Hematopoietic multipotent progenitor cell treated with erythropoietin and hydrocortisone succinate and interleukin-3 and kit ligand, for 4 days (in vitro differentiated cells): ENCODE data around the gene RPL38.

ENCODE experiments used
- DNase-seq: peaks from one replicate; pipeline ENCODE4 v3.0.0-alpha.2; 2015

The RPL38 gene

GRCh38 chr17:74211141-74211911 is 7.8 kb downstream of the RPL38 start:
- DNase-seq, result peak; percentile 33

- DNase-seq, result no peak
These were observed 8.4 kb downstream of the RPL38 start for GRCh38 chr17:74211912-74212208.

- DNase-seq, result peak; percentile 62
These were observed 8.9 kb downstream of the RPL38 start for GRCh38 chr17:74212209-74212912.

GRCh38 chr17:74212913-74213791 is 9.7 kb downstream of the RPL38 start, which contains the start of gene TTYH2:
Gene TTYH2, plus strand, starts transcription at chr17:74213571. Its CDS starts 17 bp downstream, at chr17:74213588.
- DNase-seq, result peak; percentile 92

- DNase-seq, result peak; percentile 48
These were observed 10.4 kb downstream of the RPL38 start for GRCh38 chr17:74213861-74214391.

GRCh38 chr17:74214484-74215341 is 11.2 kb downstream of the RPL38 start:
- DNase-seq, result no peak

- no peak for DNase-seq
These were observed 11.9 kb downstream of the RPL38 start for GRCh38 chr17:74215342-74215727.

GRCh38 chr17:74216505-74216904 is 13.0 kb downstream of the RPL38 start:
- DNase-seq, result no peak

- peak; percentile 38 for DNase-seq
These were observed 13.7 kb downstream of the RPL38 start for GRCh38 chr17:74217037-74217730.

GRCh38 chr17:74217888-74218287 is 14.4 kb downstream of the RPL38 start:
- no peak for DNase-seq

- DNase-seq, result no peak
These were observed 15.0 kb downstream of the RPL38 start for GRCh38 chr17:74218436-74218835.

- peak; percentile 54 for DNase-seq
These were observed 16.2 kb downstream of the RPL38 start for GRCh38 chr17:74219576-74220133.

- no peak for DNase-seq
These were observed 16.7 kb downstream of the RPL38 start for GRCh38 chr17:74220219-74220618.

GRCh38 chr17:74220946-74221818 is 17.7 kb downstream of the RPL38 start:
- DNase-seq, result no peak

GRCh38 chr17:74222399-74222798 is 18.9 kb downstream of the RPL38 start:
- no peak for DNase-seq

- no peak for DNase-seq
These were observed 20.4 kb downstream of the RPL38 start for GRCh38 chr17:74223901-74224300.

- no peak for DNase-seq
These were observed 21.7 kb downstream of the RPL38 start for GRCh38 chr17:74224959-74225725.

- no peak for DNase-seq
These were observed 22.8 kb downstream of the RPL38 start for GRCh38 chr17:74226252-74226651.
